Measurements from ENCODE around the gene CACNA1C.

The CACNA1C gene

GRCh38 chr12:2140858-2141519 is 88.2 kb downstream of the CACNA1C start:
- DNase-seq (ENCODE audit: low spot score), result no peak

GRCh38 chr12:2142068-2142467 is 89.3 kb downstream of the CACNA1C start:
- no peak for DNase-seq (ENCODE audit: low spot score)

- no peak for DNase-seq (ENCODE audit: low spot score)
These were observed 92.2 kb downstream of the CACNA1C start for GRCh38 chr12:2144951-2145350.

- no peak for DNase-seq (ENCODE audit: low spot score)
These were observed 92.7 kb downstream of the CACNA1C start for GRCh38 chr12:2145433-2145998.

- no peak for DNase-seq (ENCODE audit: low spot score)
These were observed 94.5 kb downstream of the CACNA1C start for GRCh38 chr12:2147335-2147734.

GRCh38 chr12:2149091-2149490 is 96.3 kb downstream of the CACNA1C start:
- DNase-seq (ENCODE audit: low spot score), result no peak

GRCh38 chr12:2150833-2151232 is 98.0 kb downstream of the CACNA1C start:
- no peak for DNase-seq (ENCODE audit: low spot score)

GRCh38 chr12:2151391-2151790 is 98.6 kb downstream of the CACNA1C start:
- DNase-seq (ENCODE audit: low spot score), result no peak

GRCh38 chr12:2152134-2152533 is 99.3 kb downstream of the CACNA1C start:
- DNase-seq (ENCODE audit: low spot score), result no peak

- no peak for DNase-seq (ENCODE audit: low spot score)
These were observed 101.3 kb downstream of the CACNA1C start for GRCh38 chr12:2154050-2154449.

GRCh38 chr12:2154521-2154920 is 101.7 kb downstream of the CACNA1C start:
- DNase-seq (ENCODE audit: low spot score), result no peak

- no peak for DNase-seq (ENCODE audit: low spot score)
These were observed 103.5 kb downstream of the CACNA1C start for GRCh38 chr12:2156333-2156732.

- no peak for DNase-seq (ENCODE audit: low spot score)
These were observed 107.3 kb downstream of the CACNA1C start for GRCh38 chr12:2160043-2160442.

- DNase-seq (ENCODE audit: low spot score), result no peak
These were observed 108.7 kb downstream of the CACNA1C start for GRCh38 chr12:2161473-2161872.

GRCh38 chr12:2163177-2163941 is 110.6 kb downstream of the CACNA1C start:
- no peak for DNase-seq (ENCODE audit: low spot score)

- DNase-seq (ENCODE audit: low spot score), result no peak
These were observed 112.2 kb downstream of the CACNA1C start for GRCh38 chr12:2165021-2165420.

GRCh38 chr12:2165927-2166326 is 113.1 kb downstream of the CACNA1C start:
- no peak for DNase-seq (ENCODE audit: low spot score)

GRCh38 chr12:2166696-2167095 is 113.9 kb downstream of the CACNA1C start:
- no peak for DNase-seq (ENCODE audit: low spot score)

GRCh38 chr12:2167231-2167630 is 114.4 kb downstream of the CACNA1C start:
- DNase-seq (ENCODE audit: low spot score), result no peak

- no peak for DNase-seq (ENCODE audit: low spot score)
These were observed 116.0 kb downstream of the CACNA1C start for GRCh38 chr12:2168808-2169207.

- no peak for DNase-seq (ENCODE audit: low spot score)
These were observed 116.7 kb downstream of the CACNA1C start for GRCh38 chr12:2169489-2169888.

- DNase-seq (ENCODE audit: low spot score), result no peak
These were observed 117.2 kb downstream of the CACNA1C start for GRCh38 chr12:2169940-2170339.

GRCh38 chr12:2170376-2170775 is 117.6 kb downstream of the CACNA1C start:
- no peak for DNase-seq (ENCODE audit: low spot score)
